Epithelial cell of esophagus (primary cell): ENCODE data around the gene BTG3.

Experiments used
- DNase-seq: peaks from one replicate; pipeline ENCODE4 v3.0.0; 2010; ENCODE audit warnings: low read depth
- H3K4me3 ChIP-seq: 2 replicates; pipeline ENCODE4 v1.5.1; 2011; ENCODE audit warnings: mild to moderate bottlenecking, low read length, control low read depth
- TF ChIP-seq, protein P1 (sequence below): IDR thresholded peaks from 2 replicates; pipeline ENCODE4 v1.5.1; 2011; ENCODE audit warnings: low read depth, mild to moderate bottlenecking, low read length, control low read depth, inconsistent platforms; ENCODE audit not compliant: insufficient read depth; ENCODE audit errors: missing control alignments

The BTG3 gene

DNA sequence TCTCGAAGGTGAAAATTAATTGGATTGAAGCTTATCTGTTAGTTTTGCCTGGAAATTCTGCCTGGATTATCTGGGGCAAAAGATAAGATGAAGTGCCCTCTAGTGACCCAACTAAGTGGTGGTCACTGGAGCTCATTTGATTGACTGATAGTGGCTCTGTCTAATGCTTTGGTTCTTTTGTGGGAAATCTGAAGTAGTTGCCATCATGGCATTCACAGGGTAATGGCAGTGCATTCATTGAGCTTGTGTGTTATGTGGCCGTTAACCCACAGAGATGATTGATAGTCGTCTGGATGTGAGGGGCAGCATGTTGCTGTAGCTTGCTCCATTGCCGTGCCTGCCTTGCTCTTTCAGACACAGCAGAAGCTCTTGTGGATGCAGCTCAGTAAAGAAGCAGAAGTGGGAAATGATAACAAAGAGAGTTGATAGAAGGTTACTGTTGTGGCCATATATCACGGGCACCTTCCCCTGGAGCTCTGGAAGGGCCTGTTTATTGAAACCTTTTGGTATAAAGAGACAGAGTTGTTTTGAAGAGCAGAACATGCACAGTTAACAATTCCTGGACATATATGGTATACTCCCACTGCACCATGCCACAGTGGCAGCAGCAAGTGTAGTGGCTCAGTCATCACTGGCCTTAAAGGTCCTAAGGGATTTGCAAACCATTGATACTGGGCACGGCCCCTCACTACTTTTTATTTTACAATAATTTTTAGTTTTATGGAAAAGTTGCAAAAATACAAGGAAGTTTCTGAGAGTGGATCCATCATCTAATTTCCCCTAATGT lies 57.8 kb downstream of the BTG3 start:
- TF ChIP-seq, protein P1, sequence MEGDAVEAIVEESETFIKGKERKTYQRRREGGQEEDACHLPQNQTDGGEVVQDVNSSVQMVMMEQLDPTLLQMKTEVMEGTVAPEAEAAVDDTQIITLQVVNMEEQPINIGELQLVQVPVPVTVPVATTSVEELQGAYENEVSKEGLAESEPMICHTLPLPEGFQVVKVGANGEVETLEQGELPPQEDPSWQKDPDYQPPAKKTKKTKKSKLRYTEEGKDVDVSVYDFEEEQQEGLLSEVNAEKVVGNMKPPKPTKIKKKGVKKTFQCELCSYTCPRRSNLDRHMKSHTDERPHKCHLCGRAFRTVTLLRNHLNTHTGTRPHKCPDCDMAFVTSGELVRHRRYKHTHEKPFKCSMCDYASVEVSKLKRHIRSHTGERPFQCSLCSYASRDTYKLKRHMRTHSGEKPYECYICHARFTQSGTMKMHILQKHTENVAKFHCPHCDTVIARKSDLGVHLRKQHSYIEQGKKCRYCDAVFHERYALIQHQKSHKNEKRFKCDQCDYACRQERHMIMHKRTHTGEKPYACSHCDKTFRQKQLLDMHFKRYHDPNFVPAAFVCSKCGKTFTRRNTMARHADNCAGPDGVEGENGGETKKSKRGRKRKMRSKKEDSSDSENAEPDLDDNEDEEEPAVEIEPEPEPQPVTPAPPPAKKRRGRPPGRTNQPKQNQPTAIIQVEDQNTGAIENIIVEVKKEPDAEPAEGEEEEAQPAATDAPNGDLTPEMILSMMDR: peak; percentile 40
- DNase-seq: peak; percentile 14

DNA sequence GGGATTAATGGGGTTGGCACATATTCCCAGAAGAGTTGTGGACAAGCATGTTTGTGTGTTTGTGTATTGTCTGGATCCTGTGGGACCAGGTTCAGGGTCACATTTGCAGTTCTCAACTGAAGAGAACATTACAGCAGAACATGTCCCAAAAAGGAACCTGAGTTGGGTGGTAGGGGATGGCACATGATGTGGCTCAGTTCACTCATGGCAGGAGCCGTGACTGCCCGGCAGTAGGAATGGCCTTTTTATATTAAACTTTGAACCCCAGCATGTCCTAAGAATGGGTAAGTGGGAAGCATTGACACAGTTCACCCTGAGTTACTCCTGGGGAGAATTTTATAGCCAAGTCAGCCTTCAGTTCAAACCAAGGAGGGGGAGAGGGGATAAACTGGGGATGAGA lies 58.6 kb downstream of the BTG3 start:
- no peak for DNase-seq
- TF ChIP-seq, protein P1: no peak
- no peak overlapping the region for H3K4me3 ChIP-seq

More for the DNA sequence above, 57.8 kb downstream of the BTG3 start:
- H3K4me3 ChIP-seq: no peak overlapping the region

DNA sequence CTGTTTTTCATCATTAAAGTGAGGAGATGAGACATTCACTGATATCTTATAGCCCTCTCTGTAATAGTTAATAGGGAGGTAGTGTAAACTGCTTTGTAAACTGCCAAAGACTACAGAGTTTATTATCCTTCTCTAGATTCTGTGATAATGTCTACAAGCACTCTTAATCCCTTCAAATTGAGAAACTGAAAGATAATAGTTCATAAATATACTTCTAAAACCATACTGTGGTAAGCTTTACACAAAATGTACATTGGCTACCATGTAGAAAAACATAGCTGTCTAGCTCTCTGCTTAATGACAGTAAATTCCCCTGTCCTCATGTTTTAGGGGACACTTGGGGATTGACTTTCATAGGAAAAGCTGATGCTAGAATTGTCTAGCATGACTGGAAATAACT lies 60.3 kb downstream of the BTG3 start:
- no peak for DNase-seq
- no peak overlapping the region for H3K4me3 ChIP-seq

DNA sequence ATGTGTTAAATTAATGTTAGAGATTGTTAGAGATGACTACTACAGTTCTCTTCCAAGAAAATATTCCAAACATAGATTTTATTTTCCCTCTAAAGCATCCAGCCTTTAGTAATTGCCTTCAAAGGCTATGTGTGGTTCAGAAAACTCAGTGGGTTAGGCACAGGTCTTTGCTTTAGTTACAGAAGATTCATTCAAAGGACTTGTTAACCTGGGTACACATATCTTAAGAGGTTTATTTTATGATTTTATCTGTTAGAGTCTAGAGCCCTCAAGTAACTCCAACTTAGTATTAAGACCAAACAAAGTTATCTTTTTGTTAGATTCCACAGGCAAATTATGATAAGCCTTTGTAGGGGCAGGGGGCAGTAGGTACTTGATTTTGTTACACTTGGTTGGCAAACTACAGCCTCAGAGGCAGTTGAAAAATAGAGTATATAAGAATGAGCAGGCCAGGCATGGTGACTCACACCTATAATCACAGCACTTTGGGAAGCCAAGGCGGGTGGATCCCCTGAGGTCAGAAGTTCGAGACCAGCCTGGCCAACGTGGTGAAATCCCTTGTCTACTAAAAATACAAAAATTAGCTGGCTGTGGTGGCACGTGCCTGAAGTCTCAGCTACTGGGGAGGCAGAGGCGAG lies 61.9 kb downstream of the BTG3 start:
- H3K4me3 ChIP-seq: no peak overlapping the region
- DNase-seq: no peak
- TF ChIP-seq, protein P1: no peak

More for the DNA sequence above, 60.3 kb downstream of the BTG3 start:
- TF ChIP-seq, protein P1: no peak

DNA sequence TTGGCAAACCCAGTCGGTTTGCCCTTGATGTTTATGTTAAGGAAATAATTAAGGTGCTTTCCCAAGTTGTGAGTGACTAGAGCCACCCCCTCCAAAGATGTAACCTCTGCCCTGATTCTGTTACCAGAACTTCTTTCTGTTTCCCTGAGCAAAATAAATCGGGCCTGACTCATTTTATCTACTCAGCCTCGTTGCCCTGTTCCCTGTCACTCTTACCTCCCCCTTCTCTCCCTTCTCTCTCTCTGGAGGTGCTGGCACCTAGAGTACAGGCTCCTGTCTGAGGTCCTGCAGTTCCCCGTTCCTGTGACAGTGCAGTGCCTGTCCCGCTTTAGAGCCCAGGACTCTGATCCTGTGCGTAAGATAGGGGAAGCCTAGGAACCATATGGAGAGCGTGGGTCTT lies 64.4 kb downstream of the BTG3 start:
- peak; percentile 11 for DNase-seq
- TF ChIP-seq, protein P1: no peak
- no peak overlapping the region for H3K4me3 ChIP-seq

DNA sequence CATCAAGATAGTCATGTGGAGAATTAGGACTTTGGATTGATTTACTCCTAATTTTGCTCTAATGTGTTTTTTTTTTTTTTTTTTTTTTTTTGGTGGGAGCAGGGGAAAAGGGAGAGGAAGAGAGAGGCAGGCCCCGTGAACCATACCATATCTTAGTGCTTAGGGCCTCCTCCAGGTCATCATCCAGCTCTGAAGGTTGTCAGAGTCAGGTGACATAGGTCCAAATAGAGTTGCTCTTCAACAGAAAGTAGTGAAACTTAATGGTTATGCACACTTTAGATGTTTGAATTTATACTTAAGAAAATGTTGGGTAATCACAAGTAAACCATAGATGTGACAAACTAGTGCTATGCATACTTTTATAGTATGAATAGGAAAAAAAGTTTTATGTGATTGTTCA lies 67.7 kb downstream of the BTG3 start:
- H3K4me3 ChIP-seq: no peak overlapping the region
- DNase-seq: no peak
- TF ChIP-seq, protein P1: no peak
